Measurements from ENCODE around the gene WDFY4.

DNA sequence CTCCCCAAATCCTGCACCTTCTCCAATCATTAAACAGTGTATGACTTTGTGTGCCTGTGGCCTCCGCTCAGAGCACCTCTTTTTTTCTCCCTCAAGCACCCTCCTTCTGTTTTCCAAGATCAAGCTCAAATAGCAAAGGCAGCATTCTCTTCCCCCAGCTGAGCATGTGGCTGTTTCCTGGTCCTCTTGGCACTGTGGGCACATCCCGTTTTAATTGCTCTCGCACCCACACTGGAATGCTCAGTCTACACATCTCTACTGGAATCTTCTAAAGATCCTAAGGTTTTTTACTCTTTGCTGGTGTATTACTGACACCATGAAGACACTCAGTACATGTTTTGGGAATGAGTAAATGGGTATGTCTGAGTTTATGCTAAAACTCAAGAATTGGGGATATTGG lies 107.4 kb downstream of the WDFY4 start:
- TF ChIP-seq, protein P1, sequence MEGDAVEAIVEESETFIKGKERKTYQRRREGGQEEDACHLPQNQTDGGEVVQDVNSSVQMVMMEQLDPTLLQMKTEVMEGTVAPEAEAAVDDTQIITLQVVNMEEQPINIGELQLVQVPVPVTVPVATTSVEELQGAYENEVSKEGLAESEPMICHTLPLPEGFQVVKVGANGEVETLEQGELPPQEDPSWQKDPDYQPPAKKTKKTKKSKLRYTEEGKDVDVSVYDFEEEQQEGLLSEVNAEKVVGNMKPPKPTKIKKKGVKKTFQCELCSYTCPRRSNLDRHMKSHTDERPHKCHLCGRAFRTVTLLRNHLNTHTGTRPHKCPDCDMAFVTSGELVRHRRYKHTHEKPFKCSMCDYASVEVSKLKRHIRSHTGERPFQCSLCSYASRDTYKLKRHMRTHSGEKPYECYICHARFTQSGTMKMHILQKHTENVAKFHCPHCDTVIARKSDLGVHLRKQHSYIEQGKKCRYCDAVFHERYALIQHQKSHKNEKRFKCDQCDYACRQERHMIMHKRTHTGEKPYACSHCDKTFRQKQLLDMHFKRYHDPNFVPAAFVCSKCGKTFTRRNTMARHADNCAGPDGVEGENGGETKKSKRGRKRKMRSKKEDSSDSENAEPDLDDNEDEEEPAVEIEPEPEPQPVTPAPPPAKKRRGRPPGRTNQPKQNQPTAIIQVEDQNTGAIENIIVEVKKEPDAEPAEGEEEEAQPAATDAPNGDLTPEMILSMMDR (IDR thresholded peaks at IDR 0.05) = no peak
- no peak for TF ChIP-seq POLR2A (IDR thresholded peaks at IDR 0.05)
- no peak for TF ChIP-seq POLR2AphosphoS5 (IDR thresholded peaks at IDR 0.05)
- TF ChIP-seq EP300 (IDR thresholded peaks at IDR 0.05) = no peak
